B cell (primary cell): Measurements from ENCODE around the gene DNAJB5. TPM values are rescaled to one million over a fixed set of nuclear protein-coding genes. Genes with fewer than 3 reads are reported as not detected.
A peak's percentile ranks its signal among the peaks of the same experiment; 100 is the strongest.
"Not testable (repeated sequence)": the region's sequence is repeated elsewhere in the genome, so short reads cannot be mapped to it uniquely, and the experiment has no call there.

Experiments
- ATAC-seq: fragments of 200-7000 bp; cut with Tn5 transposase; one replicate; pipeline ENCODE4 v1.10.0; 2021; ENCODE audit warnings: low read depth, mild to moderate bottlenecking, moderate number of reproducible peaks, moderate library complexity
- CTCF ChIA-PET: fragments of 350-600 bp; sonication (Branson Sonifier 250); formaldehyde crosslinking; loops from one replicate; lab custom pipeline; 2021; ENCODE audit warnings: antibody characterized with exemption, inconsistent platforms; lab: Charles Lee
- POLR2A ChIA-PET: fragments of 350-600 bp; sonication (Branson Sonifier 250); formaldehyde crosslinking; loops from one replicate; lab custom pipeline; 2021; ENCODE audit warnings: antibody characterized with exemption; lab: Charles Lee
- DNase-seq: peaks from one replicate; pipeline ENCODE4 v3.0.0; 2013
- H2AFZ ChIP-seq: 2 replicates; pipeline ENCODE4 v1.6.1; 2012; ENCODE audit warnings: mild to moderate bottlenecking, low read depth, low read length; ENCODE audit not compliant: insufficient read depth, poor library complexity, severe bottlenecking
- H3K27ac ChIP-seq, 2 donors: 1 replicate in 1 of 2; 2 replicates in 1 of 2; pipeline ENCODE4 v1.5.1; 2012 to 2013; ENCODE audit warnings: low read length in 2 of 2, mild to moderate bottlenecking in 2 of 2, moderate library complexity in 1 of 2
- H3K27me3 ChIP-seq, 4 experiments: fragments of 200-600 bp in 1 of 4; sonication (generic) in 1 of 4; replicated peaks in 1 of 4; 1 replicate in 2 of 4; 2 replicates in 2 of 4; pipeline versions ENCODE4 v1.6.1 to v1.7.0; 2013 to 2016; ENCODE audit warnings: low read length in 3 of 4, mild to moderate bottlenecking in 2 of 4, mixed read lengths in 1 of 4, moderate library complexity in 1 of 4; ENCODE audit not compliant: insufficient read depth in 4 of 4, control insufficient read depth in 3 of 4; ENCODE audit errors: control extremely low read depth in 1 of 4
- H3K36me3 ChIP-seq, 2 experiments: replicated peaks in 1 of 2; 1 replicate in 1 of 2; 2 replicates in 1 of 2; pipeline versions ENCODE4 v1.6.1 to v1.7.1; 2013; ENCODE audit warnings: low read length in 1 of 2; ENCODE audit not compliant: insufficient read depth in 2 of 2, control insufficient read depth in 1 of 2; ENCODE audit errors: control extremely low read depth in 1 of 2, extremely low read depth in 1 of 2
- H3K4me1 ChIP-seq, 2 donors: fragments of 200-600 bp in 1 of 2; sonication (generic) in 1 of 2; 1 replicate in 1 of 2; 2 replicates in 1 of 2; pipeline versions ENCODE4 v1.5.1 to v1.6.1; 2013 to 2017; ENCODE audit warnings: low read length in 2 of 2; ENCODE audit not compliant: control insufficient read depth in 2 of 2, insufficient read depth in 2 of 2
- H3K4me2 ChIP-seq: replicated peaks from 2 replicates; pipeline ENCODE3; 2012; ENCODE audit warnings: mild to moderate bottlenecking, low read depth, low read length; ENCODE audit not compliant: poor library complexity, severe bottlenecking
- H3K4me3 ChIP-seq, 5 experiments: fragments of 200-600 bp in 1 of 5; sonication (generic) in 1 of 5; 1 replicate in 3 of 5; 2 replicates in 2 of 5; pipeline versions ENCODE4 v1.5.1 to v1.7.0; 2011 to 2016; ENCODE audit warnings: low read length in 4 of 5, mild to moderate bottlenecking in 4 of 5, low read depth in 2 of 5, control low read depth in 1 of 5, moderate library complexity in 1 of 5; ENCODE audit not compliant: insufficient read depth in 1 of 5; ENCODE audit errors: control extremely low read depth in 1 of 5, extremely low read depth in 1 of 5
- H3K79me2 ChIP-seq: fragments of 200-600 bp; sonication (generic); one replicate; pipeline ENCODE4 v1.6.0; 2016; ENCODE audit warnings: low read length; ENCODE audit not compliant: control insufficient read depth, insufficient read depth
- H3K9ac ChIP-seq: fragments of 200-600 bp; sonication (generic); 2 replicates; pipeline ENCODE4 v1.6.1; 2017; ENCODE audit warnings: mild to moderate bottlenecking, low read length, moderate library complexity
- H3K9me3 ChIP-seq, 3 donors: one replicate each; pipeline versions ENCODE4 v1.6.1 to v1.7.1; 2013; ENCODE audit warnings: low read length in 2 of 3; ENCODE audit not compliant: control insufficient read depth in 2 of 3, insufficient read depth in 1 of 3; ENCODE audit errors: control extremely low read depth in 1 of 3
- H4K20me1 ChIP-seq: 2 replicates; pipeline ENCODE4 v1.6.0; 2012; ENCODE audit warnings: mild to moderate bottlenecking, low read length; ENCODE audit not compliant: insufficient read depth, control insufficient read depth, poor library complexity, severe bottlenecking
- H3K27ac Mint-ChIP-seq: one replicate; pipeline ENCODE4 v1.8.0; 2021; ENCODE audit warnings: mixed read lengths
- H3K27me3 Mint-ChIP-seq: one replicate; pipeline ENCODE4 v1.8.0; 2021; ENCODE audit warnings: mixed read lengths
- H3K4me1 Mint-ChIP-seq: one replicate; pipeline ENCODE4 v1.8.0; 2021; ENCODE audit warnings: mixed read lengths
- H3K4me3 Mint-ChIP-seq: one replicate; pipeline ENCODE4 v1.8.0; 2021; ENCODE audit warnings: mixed read lengths
- H3K9me3 Mint-ChIP-seq: one replicate; pipeline ENCODE4 v1.8.0; 2022; ENCODE audit warnings: mixed read lengths; ENCODE audit not compliant: insufficient read depth
- CTCF ChIP-seq: fragments of 200-600 bp; IDR thresholded peaks from one replicate; pipeline ENCODE4 v1.8.0; 2022; ENCODE audit warnings: antibody characterized with exemption, mild to moderate bottlenecking
- EZH2 ChIP-seq: IDR thresholded peaks from 2 replicates; pipeline ENCODE4 v1.6.1; 2012; ENCODE audit warnings: borderline replicate concordance, low read depth, mild to moderate bottlenecking, moderate library complexity, low read length; ENCODE audit not compliant: insufficient read depth, poor library complexity, severe bottlenecking
- WGBS: methylation state at CpG from one replicate; pipeline ENCODE4 v1.1.5; 2013; ENCODE audit warnings: missing lambda C conversion rate; ENCODE audit not compliant: insufficient coverage; 5-methylcytosine and 5-hydroxymethylcytosine counted together
- intact Hi-C: fragments of 100-400 bp; cut with micrococcal nuclease; formaldehyde crosslinking; loops from one replicate; pipeline ENCODE4 v1.10.0; 2022
- polyA plus RNA-seq: library from polyadenylated mRNA; depleted of rRNA; stranded (reverse); fragments of >200 nt; gene quantifications from 2 replicates; pipeline ENCODE4 v1.2.3, GENCODE V29; 2012
- total RNA-seq, 2 donors: library from RNA; stranded (reverse); fragments of 120-200 nt in 1 of 2; gene quantifications; 1 replicate in 1 of 2; 2 replicates in 1 of 2; pipeline versions ENCODE4 v1.2.3 to v1.2.4, GENCODE V29; 2013 to 2022

The DNAJB5 gene
- total and polyA plus RNA-seq, 2 donors (not counting 1 experiment from before 2014, with no cell fraction given) = 0.94 to 2.4 TPM

GRCh38 chr9:35010351-35010958 lies 20.9 kb downstream of the DNAJB5 start:
- Histone ChIP-seq H3K79me2 (no peaks in the 10 kb centered on the region), H3K36me3 (no peaks in the 10 kb centered on the region), H3K4me1 (no peaks in the 10 kb centered on the region), H3K4me2 (no peak overlapping the region), H4K20me1 (no peaks in the 10 kb centered on the region), H3K9ac (no peak overlapping the region), H3K27ac (no peak overlapping the region), H3K4me3 (no peak overlapping the region), H3K9me3 (peaks cover 3 to 16% (median 13%) of the 10 kb centered on the region in 3 donors), H2AFZ (no peak overlapping the region), H3K27me3 (no peaks in the 10 kb centered on the region)
- intact Hi-C loops = no loop called here
- Mint-ChIP-seq H3K27me3 (no peaks in the 10 kb centered on the region), H3K9me3 (peaks cover 12% of the 10 kb centered on the region), H3K4me3 (no peak overlapping the region), H3K4me1 (no peaks in the 10 kb centered on the region), H3K27ac (no peak overlapping the region)
- no peak for TF ChIP-seq EZH2
- no peak for TF ChIP-seq CTCF
- DNase-seq (no peak), ATAC-seq (no peak)
- POLR2A ChIA-PET = no interaction called here
- CTCF ChIA-PET = no interaction called here
- WGBS = 100% methylated on average over 3 of the region's 3 CpGs

GRCh38 chr9:35014517-35014916 lies 25.0 kb downstream of the DNAJB5 start:
- Histone ChIP-seq H3K27ac (no peak overlapping the region), H2AFZ (no peak overlapping the region), H3K36me3 (no peaks in the 10 kb centered on the region), H3K4me2 (no peak overlapping the region), H3K4me1 (no peaks in the 10 kb centered on the region), H3K4me3 (no peak overlapping the region), H3K9me3 (peaks cover 3 to 16% (median 12%) of the 10 kb centered on the region in 3 donors), H4K20me1 (no peaks in the 10 kb centered on the region), H3K27me3 (no peaks in the 10 kb centered on the region), H3K9ac (no peak overlapping the region), H3K79me2 (no peaks in the 10 kb centered on the region)
- CTCF ChIA-PET = no interaction called here
- Mint-ChIP-seq H3K4me1 (no peaks in the 10 kb centered on the region), H3K9me3 (peaks cover 12% of the 10 kb centered on the region), H3K4me3 (no peak overlapping the region), H3K27me3 (no peaks in the 10 kb centered on the region), H3K27ac (no peak overlapping the region)
- TF ChIP-seq EZH2 = no peak
- no peak for TF ChIP-seq CTCF
- intact Hi-C loops = no loop called here
- POLR2A ChIA-PET = no interaction called here
- no peak for ATAC-seq
- no peak for DNase-seq
- WGBS = no CpG with 5 or more reads among the region's 2 CpGs

- WGBS = 7% methylated on average over 5 of the region's 5 CpGs
- H3K9me3 ChIP-seq, H3K4me3 Mint-ChIP-seq, H3K9me3 Mint-ChIP-seq, H3K4me2 ChIP-seq, POLR2A ChIA-PET, ATAC-seq, H3K27me3 Mint-ChIP-seq, H2AFZ ChIP-seq, H3K36me3 ChIP-seq, H3K27ac ChIP-seq, H3K4me3 ChIP-seq, intact Hi-C loops, H3K79me2 ChIP-seq, H3K27ac Mint-ChIP-seq, H3K27me3 ChIP-seq, H3K4me1 ChIP-seq, CTCF ChIA-PET, H3K9ac ChIP-seq, H4K20me1 ChIP-seq: not testable (repeated sequence)
- DNase-seq = peak; percentile 24
- peaks cover 10% of the 10 kb centered on the region for H3K4me1 Mint-ChIP-seq
Measured at GRCh38 chr9:35023443-35023842, 33.9 kb downstream of the DNAJB5 start.
